H1 (cell line): ENCODE measurements around the gene PLXND1. TPM values are rescaled to one million over a fixed set of nuclear protein-coding genes. Genes with fewer than 3 reads are reported as not detected.

ENCODE experiments used
- CTCF ChIA-PET: fragments of 300-600 bp; sonication (Branson Sonifier 250); formaldehyde crosslinking; loops from one replicate; lab custom pipeline; 2021; ENCODE audit not compliant: partially characterized antibody; lab: Charles Lee
- POLR2A ChIA-PET: fragments of 300-600 bp; sonication (Branson Sonifier 250); formaldehyde crosslinking; loops from one replicate; lab custom pipeline; 2021; ENCODE audit warnings: inconsistent platforms; ENCODE audit not compliant: partially characterized antibody; lab: Charles Lee
- DNase-seq, 2 experiments: peaks; one replicate each; pipeline versions ENCODE4 v3.0.0 to v3.0.0-alpha.2; 2010 to 2022; ENCODE audit warnings: low spot score in 2 of 2, low read depth in 1 of 2, mixed read lengths in 1 of 2
- FAIRE-seq: peaks from 2 replicates; lab custom pipeline; 2011; peaks lifted over from hg19 to GRCh38; lab: Jason Lieb, UNC
- H2AFZ ChIP-seq: 2 replicates; pipeline ENCODE4 v1.8.1; 2012; ENCODE audit warnings: low read length, inconsistent platforms
- H2AK5ac ChIP-seq: 2 replicates; pipeline ENCODE4 v1.6.1; 2013; ENCODE audit warnings: low read depth, low read length
- H2BK120ac ChIP-seq: replicated peaks from 2 replicates; pipeline ENCODE3; 2013; ENCODE audit warnings: low read depth, low read length, inconsistent platforms
- H2BK12ac ChIP-seq: 2 replicates; pipeline ENCODE4 v1.6.1; 2013; ENCODE audit warnings: low read depth, low read length
- H2BK15ac ChIP-seq: 2 replicates; pipeline ENCODE4 v1.6.1; 2013; ENCODE audit warnings: low read length
- H2BK20ac ChIP-seq: 2 replicates; pipeline ENCODE4 v1.6.1; 2013; ENCODE audit warnings: low read length
- H2BK5ac ChIP-seq: 2 replicates; pipeline ENCODE4 v1.6.1; 2013; ENCODE audit warnings: low read depth, low read length
- H3K14ac ChIP-seq: 2 replicates; pipeline ENCODE4 v1.6.1; 2013; ENCODE audit warnings: inconsistent platforms; ENCODE audit not compliant: insufficient read length
- H3K18ac ChIP-seq: 2 replicates; pipeline ENCODE4 v1.6.1; 2013; ENCODE audit warnings: low read length; ENCODE audit errors: extremely low read depth
- H3K23ac ChIP-seq: 2 replicates; pipeline ENCODE4 v1.6.1; 2013; ENCODE audit warnings: inconsistent platforms; ENCODE audit not compliant: insufficient read length
- H3K23me2 ChIP-seq: 2 replicates; pipeline ENCODE4 v1.6.1; 2013; ENCODE audit warnings: low read depth, low read length
- H3K27ac ChIP-seq: 2 replicates; pipeline ENCODE4 v1.6.1; 2011; ENCODE audit warnings: low read depth, low read length, inconsistent platforms
- H3K27me3 ChIP-seq, 4 experiments: replicated peaks in 1 of 4; 1 replicate in 1 of 4; 2 replicates in 3 of 4; pipeline versions ENCODE4 v1.6.1 to v1.8.1; 2011 to 2013; ENCODE audit warnings: low read length in 3 of 4, mild to moderate bottlenecking in 3 of 4, inconsistent platforms in 2 of 4, mixed read lengths in 2 of 4, moderate library complexity in 1 of 4; ENCODE audit not compliant: control insufficient read depth in 3 of 4, insufficient read depth in 3 of 4; ENCODE audit errors: extremely low read depth in 1 of 4
- H3K36me3 ChIP-seq, 4 experiments: 2 replicates each; pipeline versions ENCODE4 v1.6.1 to v1.8.1; 2011 to 2013; ENCODE audit warnings: mild to moderate bottlenecking in 4 of 4, low read length in 3 of 4, moderate library complexity in 2 of 4, control low read depth in 1 of 4, inconsistent platforms in 1 of 4; ENCODE audit not compliant: insufficient read depth in 4 of 4, control insufficient read depth in 2 of 4
- H3K4ac ChIP-seq: replicated peaks from 2 replicates; pipeline ENCODE3; 2013; ENCODE audit warnings: low read length, low read depth, mixed read lengths, inconsistent platforms; ENCODE audit not compliant: insufficient read length
- H3K4me1 ChIP-seq, 4 experiments: replicated peaks in 1 of 4; 1 replicate in 1 of 4; 2 replicates in 3 of 4; pipeline versions ENCODE4 v1.6.1 to v1.8.1; 2011 to 2013; ENCODE audit warnings: low read length in 3 of 4, inconsistent platforms in 2 of 4, mixed read lengths in 1 of 4; ENCODE audit not compliant: insufficient read depth in 4 of 4, control insufficient read depth in 3 of 4
- H3K4me2 ChIP-seq, 2 experiments: 2 replicates each; pipeline versions ENCODE4 v1.6.1 to v1.8.1; 2011 to 2013; ENCODE audit warnings: low read depth in 2 of 2, low read length in 2 of 2, control low read depth in 1 of 2, inconsistent platforms in 1 of 2, mild to moderate bottlenecking in 1 of 2; ENCODE audit not compliant: insufficient read depth in 1 of 2
- H3K4me3 ChIP-seq, 4 experiments: fragments of 200-600, 300-600 bp in 1 of 4; sonication (generic), shearing (Covaris generic), sonication (Bioruptor Twin) in 1 of 4; 2 replicates each; pipeline versions ENCODE4 v1.5.1 to v1.8.1; 2011 to 2016; ENCODE audit warnings: low read length in 4 of 4, low read depth in 3 of 4, control low read depth in 2 of 4, inconsistent platforms in 2 of 4, mild to moderate bottlenecking in 2 of 4, mixed read lengths in 1 of 4, moderate library complexity in 1 of 4; ENCODE audit not compliant: insufficient read depth in 2 of 4; ENCODE audit errors: extremely low read depth in 1 of 4
- H3K56ac ChIP-seq: replicated peaks from 2 replicates; pipeline ENCODE3; 2013; ENCODE audit warnings: low read depth, mild to moderate bottlenecking, mixed read lengths, low read length, inconsistent platforms; ENCODE audit not compliant: insufficient read length
- H3K79me1 ChIP-seq: 2 replicates; pipeline ENCODE4 v1.6.1; 2013; ENCODE audit warnings: low read depth, low read length, control low read depth
- H3K79me2 ChIP-seq, 2 experiments: 2 replicates each; pipeline versions ENCODE4 v1.6.1 to v1.8.1; 2012 to 2013; ENCODE audit warnings: low read length in 2 of 2, mild to moderate bottlenecking in 2 of 2, inconsistent platforms in 1 of 2; ENCODE audit not compliant: insufficient read depth in 2 of 2, control insufficient read depth in 1 of 2
- H3K9ac ChIP-seq, 4 experiments: replicated peaks in 1 of 4; 1 replicate in 1 of 4; 2 replicates in 3 of 4; pipeline versions ENCODE4 v1.6.1 to v1.8.1; 2011 to 2013; ENCODE audit warnings: low read depth in 3 of 4, low read length in 3 of 4, control low read depth in 2 of 4, mild to moderate bottlenecking in 2 of 4, moderate library complexity in 2 of 4, inconsistent platforms in 1 of 4; ENCODE audit errors: extremely low read depth in 1 of 4
- H3K9me3 ChIP-seq, 2 experiments: 2 replicates each; pipeline versions ENCODE4 v1.6.1 to v1.8.1; 2012 to 2013; ENCODE audit warnings: mild to moderate bottlenecking in 2 of 2, moderate library complexity in 2 of 2, control low read depth in 1 of 2, inconsistent platforms in 1 of 2, low read depth in 1 of 2, low read length in 1 of 2, mixed read lengths in 1 of 2; ENCODE audit not compliant: insufficient read depth in 2 of 2
- H4K20me1 ChIP-seq, 2 experiments: replicated peaks in 1 of 2; 2 replicates each; pipeline versions ENCODE3 to v1.8.1; 2011 to 2013; ENCODE audit warnings: inconsistent platforms in 2 of 2, low read length in 2 of 2, mild to moderate bottlenecking in 1 of 2; ENCODE audit not compliant: insufficient read depth in 2 of 2, control insufficient read depth in 1 of 2
- H4K5ac ChIP-seq: 2 replicates; pipeline ENCODE4 v1.6.1; 2013; ENCODE audit warnings: low read length, low read depth, mixed read lengths, inconsistent platforms; ENCODE audit not compliant: insufficient read length
- H4K8ac ChIP-seq: 2 replicates; pipeline ENCODE4 v1.8.0; 2013; ENCODE audit warnings: mild to moderate bottlenecking, moderate library complexity, low read length, inconsistent platforms; ENCODE audit not compliant: insufficient read depth; ENCODE audit errors: extremely low read depth
- H4K91ac ChIP-seq: replicated peaks from 2 replicates; pipeline ENCODE3; 2013; ENCODE audit warnings: low read length, mixed read lengths, inconsistent platforms; ENCODE audit not compliant: insufficient read length
- BACH1 ChIP-seq: IDR thresholded peaks from 2 replicates; pipeline ENCODE4 v1.6.1; 2012; ENCODE audit warnings: low read length, improper control_type of control experiment
- CBX5 ChIP-seq: fragments of 300-800, 300-1000 bp; sonication (generic); IDR thresholded peaks from 2 replicates; pipeline ENCODE4 v1.7.1; 2016; ENCODE audit warnings: antibody characterized with exemption, low read length, low read depth
- FOSL1 ChIP-seq: IDR thresholded peaks from 2 replicates; pipeline ENCODE4 v1.6.1; 2011; ENCODE audit warnings: mild to moderate bottlenecking, low read depth, low read length, moderate library complexity; ENCODE audit not compliant: insufficient read depth
- GABPA ChIP-seq: IDR thresholded peaks from 2 replicates; pipeline ENCODE4 v1.6.1; 2011; ENCODE audit warnings: mild to moderate bottlenecking, low read length, moderate library complexity, borderline replicate concordance; ENCODE audit not compliant: insufficient read depth
- HDAC2 ChIP-seq, 2 experiments: fragments of 300-600 bp in 1 of 2; sonication (generic) in 1 of 2; IDR thresholded peaks; 2 replicates each; pipeline ENCODE4 v1.6.1; 2011 to 2012; ENCODE audit warnings: low read depth in 2 of 2, low read length in 2 of 2, mild to moderate bottlenecking in 2 of 2, moderate library complexity in 2 of 2, borderline replicate concordance in 1 of 2, inconsistent platforms in 1 of 2
- JUN ChIP-seq: IDR thresholded peaks from 2 replicates; pipeline ENCODE4 v1.6.1; 2011; ENCODE audit warnings: low read depth, mild to moderate bottlenecking, improper control_type of control experiment, low read length
- SP2 ChIP-seq: IDR thresholded peaks from 2 replicates; pipeline ENCODE4 v1.6.1; 2012; ENCODE audit warnings: mild to moderate bottlenecking, low read length, inconsistent platforms
- TCF12 ChIP-seq: IDR thresholded peaks from 2 replicates; pipeline ENCODE4 v1.6.1; 2011; ENCODE audit warnings: low read depth, mild to moderate bottlenecking, low read length
- WGBS, 2 experiments: shearing (Covaris generic) in 1 of 2; methylation state at CpG; one replicate each; pipeline versions ENCODE4 v1.1.6 to v1.1.7; 2013 to 2015; ENCODE audit warnings: low lambda C conversion rate in 2 of 2, mixed read lengths in 2 of 2, inconsistent platforms in 1 of 2, low coverage in 1 of 2, missing lambda C conversion rate in 1 of 2; ENCODE audit not compliant: insufficient replicate concordance in 2 of 2, insufficient coverage in 1 of 2, insufficient read length in 1 of 2; ENCODE audit errors: extremely low coverage in 1 of 2, missing lambda C conversion rate in 1 of 2; 5-methylcytosine and 5-hydroxymethylcytosine counted together
- polyA plus RNA-seq, 7 experiments: library from polyadenylated mRNA; depleted of rRNA in 3 of 7; stranded (reverse) in 5 of 7; unstranded in 2 of 7; fragments of >200 nt in 5 of 7; fragments of 200-250 nt in 2 of 7; gene quantifications; 1 replicate in 5 of 7; 2 replicates in 1 of 7; 4 replicates in 1 of 7; pipeline versions ENCODE4 v1.2.1 to v1.2.3, GENCODE V29; 2011 to 2013; ENCODE audit warnings: missing spikeins in 2 of 7, mixed read lengths in 2 of 7
- total RNA-seq: library from RNA; stranded (reverse); fragmentation: NEBNext Ultra II Directional; extraction: Animal tissue kit (Norgen Biotek cat#: 25700); gene quantifications from 2 replicates; pipeline ENCODE4 v1.2.1, GENCODE V29; 2021
- TF ChIP-seq, protein P1 (sequence below), 3 experiments: IDR thresholded peaks; 1 replicate in 2 of 3; 2 replicates in 1 of 3; pipeline versions ENCODE4 v1.5.1 to v1.6.1; 2011; ENCODE audit warnings: low read length in 3 of 3, mild to moderate bottlenecking in 3 of 3, inconsistent platforms in 2 of 3, low read depth in 1 of 3, moderate library complexity in 1 of 3; ENCODE audit not compliant: insufficient read depth in 1 of 3; ENCODE audit errors: control extremely low read depth in 1 of 3

The PLXND1 gene
- total and polyA plus RNA-seq, 2 of the 8 experiments (the other 6 are each of a cell fraction or from before 2014, with no cell fraction given) = 17.7 to 66.4 TPM

DNA sequence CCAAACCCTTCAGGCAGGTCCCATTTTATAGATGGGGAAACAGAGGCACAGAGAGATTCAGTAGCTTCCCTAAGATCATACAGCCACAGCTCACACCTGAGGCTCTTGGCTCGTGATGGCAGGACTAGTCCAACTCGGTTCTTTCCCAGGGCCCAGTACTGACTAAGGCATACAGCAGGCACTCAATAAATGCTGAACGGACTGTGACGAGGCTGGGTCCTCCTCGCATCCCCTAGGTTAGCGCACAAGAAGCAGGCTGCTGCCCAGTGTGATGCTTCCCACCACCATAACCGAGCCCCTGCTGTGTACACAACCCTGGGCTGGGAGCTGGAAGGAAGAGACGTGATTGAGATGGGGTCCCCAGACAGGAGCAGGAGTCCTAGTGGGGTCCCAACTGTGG is 24.9 kb downstream of the PLXND1 start:
- H3K27me3 ChIP-seq = no peaks in the 10 kb centered on the region
- H3K18ac ChIP-seq = no peak overlapping the region
- H3K27ac ChIP-seq = no peak overlapping the region
- H3K23me2 ChIP-seq = no peaks in the 10 kb centered on the region
- POLR2A ChIA-PET = interaction anchor here (0.8 to 1.8 kb wide), 5 partner anchors 9 to 15 kb away, joined by 3 to 6 read pairs (median 5); no protein-coding TSS in a partner anchor
- H3K56ac ChIP-seq = no peak overlapping the region
- DNase-seq = no peak
- H3K4me3 ChIP-seq = no peak overlapping the region
- H4K91ac ChIP-seq = no peak overlapping the region
- H3K9ac ChIP-seq = no peak overlapping the region
- no peaks in the 10 kb centered on the region for H3K79me2 ChIP-seq
- H3K36me3 ChIP-seq = no peaks in the 10 kb centered on the region
- no peak overlapping the region for H2AFZ ChIP-seq
- H4K20me1 ChIP-seq = peaks cover 0 to 2% of the 10 kb centered on the region in 2 experiments
- H4K8ac ChIP-seq = no peak overlapping the region; the same call in 1 of the 2 replicates
- H2AK5ac ChIP-seq = no peak overlapping the region
- no peaks in the 10 kb centered on the region; a peak in 1 of 7 replicates for H3K4me1 ChIP-seq
- H3K79me1 ChIP-seq = 0 out of 2 replicates have a peak, but pooled peaks cover 2% of the 10 kb centered on the region
- H3K4me2 ChIP-seq = no peak overlapping the region
- no peak overlapping the region for H2BK12ac ChIP-seq
- no peak overlapping the region for H3K4ac ChIP-seq
- CTCF ChIA-PET = interaction anchor here (1.0 to 1.8 kb wide), 6 partner anchors 10 to 91 kb away, joined by 3 to 7 read pairs (median 4); no protein-coding TSS in a partner anchor
- FAIRE-seq = no peak
- H4K5ac ChIP-seq = no peak overlapping the region
- no peak overlapping the region for H2BK120ac ChIP-seq
- H3K23ac ChIP-seq = no peak overlapping the region
- H3K14ac ChIP-seq = no peak overlapping the region
- H2BK20ac ChIP-seq = no peak overlapping the region
- H2BK15ac ChIP-seq = no peak overlapping the region
- H3K9me3 ChIP-seq = no peaks in the 10 kb centered on the region
- no peak overlapping the region for H2BK5ac ChIP-seq
- 85% methylated on average over 8 of the region's 8 CpGs; no CpG with 5 or more reads in 1 of the 2 experiments for WGBS, 2 experiments
- TF ChIP-seq BACH1 = no peak
- TF ChIP-seq SP2 = no peak
- no peak for TF ChIP-seq HDAC2 (IDR thresholded peaks at IDR 0.05; ENCODE audit: borderline replicate concordance in 1 of 2, low read depth in 2 of 2, low read length in 2 of 2)
- TF ChIP-seq, protein P1, sequence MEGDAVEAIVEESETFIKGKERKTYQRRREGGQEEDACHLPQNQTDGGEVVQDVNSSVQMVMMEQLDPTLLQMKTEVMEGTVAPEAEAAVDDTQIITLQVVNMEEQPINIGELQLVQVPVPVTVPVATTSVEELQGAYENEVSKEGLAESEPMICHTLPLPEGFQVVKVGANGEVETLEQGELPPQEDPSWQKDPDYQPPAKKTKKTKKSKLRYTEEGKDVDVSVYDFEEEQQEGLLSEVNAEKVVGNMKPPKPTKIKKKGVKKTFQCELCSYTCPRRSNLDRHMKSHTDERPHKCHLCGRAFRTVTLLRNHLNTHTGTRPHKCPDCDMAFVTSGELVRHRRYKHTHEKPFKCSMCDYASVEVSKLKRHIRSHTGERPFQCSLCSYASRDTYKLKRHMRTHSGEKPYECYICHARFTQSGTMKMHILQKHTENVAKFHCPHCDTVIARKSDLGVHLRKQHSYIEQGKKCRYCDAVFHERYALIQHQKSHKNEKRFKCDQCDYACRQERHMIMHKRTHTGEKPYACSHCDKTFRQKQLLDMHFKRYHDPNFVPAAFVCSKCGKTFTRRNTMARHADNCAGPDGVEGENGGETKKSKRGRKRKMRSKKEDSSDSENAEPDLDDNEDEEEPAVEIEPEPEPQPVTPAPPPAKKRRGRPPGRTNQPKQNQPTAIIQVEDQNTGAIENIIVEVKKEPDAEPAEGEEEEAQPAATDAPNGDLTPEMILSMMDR (IDR thresholded peaks at IDR 0.05; ENCODE audit: control extremely low read depth in 1 of 3, insufficient read depth in 1 of 3, low read depth in 1 of 3, low read length in 3 of 3) = no peak
- no peak for TF ChIP-seq FOSL1
- no peak for TF ChIP-seq JUN
- TF ChIP-seq GABPA = no peak
- no peak for TF ChIP-seq TCF12
- TF ChIP-seq CBX5 = no peak
